Astrocyte of the cerebellum (primary cell): ENCODE measurements around the gene LIN7B.
A peak's percentile ranks its signal among the peaks of the same experiment; 100 is the strongest.
"Not testable (repeated sequence)": the region's sequence is repeated elsewhere in the genome, so short reads cannot be mapped to it uniquely, and the experiment has no call there.

Experiments
- DNase-seq: peaks from one replicate; pipeline ENCODE4 v3.0.0-alpha.2; 2011; ENCODE audit warnings: low read depth
- H3K4me3 ChIP-seq: 2 replicates; pipeline ENCODE4 v1.5.1; 2011; ENCODE audit warnings: mild to moderate bottlenecking, low read depth, low read length, moderate library complexity
- CTCF ChIP-seq: IDR thresholded peaks from 2 replicates; pipeline ENCODE4 v1.5.1; 2012; ENCODE audit warnings: low read length, low read depth, moderate library complexity, mild to moderate bottlenecking; ENCODE audit errors: missing control alignments
- in situ Hi-C: cut with HindIII; loops from 2 replicates; pipeline ENCODE4 v1.10.0; 2017; ENCODE audit warnings: low sequenced_read_pairs

The LIN7B gene

GRCh38 chr19:49120325-49120683, 6.1 kb downstream of the LIN7B start:
- H3K4me3 ChIP-seq, result no peak overlapping the region
- in situ Hi-C loops, result no loop called here
- no peak for DNase-seq
- TF ChIP-seq CTCF, result no peak

- no peak for DNase-seq
- TF ChIP-seq CTCF, result no peak
- in situ Hi-C loops, result no loop called here
- H3K4me3 ChIP-seq, result no peak overlapping the region
These were observed 6.7 kb downstream of the LIN7B start for GRCh38 chr19:49120868-49121267.

- in situ Hi-C loops, H3K4me3 ChIP-seq, DNase-seq: not testable (repeated sequence)
These were observed 7.7 kb downstream of the LIN7B start for GRCh38 chr19:49121841-49122240.

GRCh38 chr19:49123285-49123684, 9.1 kb downstream of the LIN7B start:
- H3K4me3 ChIP-seq, DNase-seq, in situ Hi-C loops: not testable (repeated sequence)

GRCh38 chr19:49125025-49125731, 11.0 kb downstream of the LIN7B start:
- no peak for DNase-seq
- in situ Hi-C loops, result no loop called here
- H3K4me3 ChIP-seq, result no peak overlapping the region
- TF ChIP-seq CTCF, result no peak

GRCh38 chr19:49126575-49126974, 12.4 kb downstream of the LIN7B start:
- DNase-seq, result no peak
- no peak for TF ChIP-seq CTCF
- in situ Hi-C loops, result no loop called here
- H3K4me3 ChIP-seq, result no peak overlapping the region

GRCh38 chr19:49127225-49127624, 13.1 kb downstream of the LIN7B start:
- H3K4me3 ChIP-seq, in situ Hi-C loops, DNase-seq: not testable (repeated sequence)

GRCh38 chr19:49127674-49128544, 13.7 kb downstream of the LIN7B start:
- peak; percentile 85 for DNase-seq
- TF ChIP-seq CTCF, result peak; percentile 9
- in situ Hi-C loops, result no loop called here
- H3K4me3 ChIP-seq, result peak overlapping the region; percentile 29
